Subcutaneous adipose tissue (tissue), 4 donors: Measurements from ENCODE around the gene B2M. TPM values are rescaled to one million over a fixed set of nuclear protein-coding genes. Genes with fewer than 3 reads are reported as not detected.

Experiments
- CTCF ChIP-seq: fragments of 450-650 bp; IDR thresholded peaks from one replicate; pipeline ENCODE4 v1.5.1; 2016; ENCODE audit warnings: low read depth, mild to moderate bottlenecking, control low read depth, antibody characterized with exemption, moderate library complexity
- total RNA-seq, 4 donors: library from RNA; depleted of rRNA; stranded (reverse); fragments of >200 nt; gene quantifications; one replicate each; pipeline ENCODE4 v1.1.0, GENCODE V29; 2016

Gene B2M
- total RNA-seq = 1,000 to 10,000 TPM; 2,790 to 8,596 (median 3,870) TPM

GRCh38 chr15:44711096-44711742, at the start of gene B2M, which contains the start of gene PATL2:
TSS of gene B2M (plus strand) at chr15:44711517. CDS start at chr15:44711547, 30 bp downstream.
TSS of gene PATL2 (minus strand) at chr15:44711323. CDS start at chr15:44676490, 34,833 bp downstream.
- no peak for TF ChIP-seq CTCF

GRCh38 chr15:44661576-44661975, 49.7 kb upstream of the B2M start:
- TF ChIP-seq CTCF = no peak

- TF ChIP-seq CTCF = no peak
Measured at GRCh38 chr15:44662478-44663409, 48.6 kb upstream of the B2M start.

- TF ChIP-seq CTCF = no peak
Measured at GRCh38 chr15:44663410-44664308, 47.7 kb upstream of the B2M start, which contains the start of gene SPG11. TSS of gene SPG11 (minus strand) at chr15:44663662. CDS start at chr15:44663647, 15 bp downstream.

- TF ChIP-seq CTCF = no peak
Measured at GRCh38 chr15:44666210-44667038, 44.9 kb upstream of the B2M start.

GRCh38 chr15:44667039-44667360, 44.3 kb upstream of the B2M start:
- TF ChIP-seq CTCF = no peak
